ENCODE results near the gene NR0B2.
A peak's percentile ranks its signal among the peaks of the same experiment; 100 is the strongest.
"Not testable (repeated sequence)": the region's sequence is repeated elsewhere in the genome, so short reads cannot be mapped to it uniquely, and the experiment has no call there.

Gene NR0B2

GRCh38 chr1:26913754-26914619, at the start of gene NR0B2:
Gene NR0B2 (minus strand): TSS chr1:26913975. CDS start chr1:26913940, 35 bp downstream.
- DNase-seq (ENCODE audit: low spot score) = no peak

GRCh38 chr1:26961826-26962225, 48.1 kb upstream of the NR0B2 start:
- DNase-seq (ENCODE audit: low spot score) = no peak

GRCh38 chr1:26960625-26960966, 46.8 kb upstream of the NR0B2 start:
- no peak for DNase-seq (ENCODE audit: low spot score)

- DNase-seq (ENCODE audit: low spot score) = peak; percentile 95
Measured at GRCh38 chr1:26959722-26960624, 46.2 kb upstream of the NR0B2 start, which contains the start of gene KDF1. Gene KDF1 (minus strand): TSS chr1:26960468. CDS start chr1:26952380, 8,088 bp downstream.

GRCh38 chr1:26959270-26959669, 45.5 kb upstream of the NR0B2 start:
- DNase-seq (ENCODE audit: low spot score) = no peak

GRCh38 chr1:26957306-26957705, 43.5 kb upstream of the NR0B2 start:
- no peak for DNase-seq (ENCODE audit: low spot score)

GRCh38 chr1:26956321-26956720, 42.5 kb upstream of the NR0B2 start:
- DNase-seq (ENCODE audit: low spot score) = no peak

- DNase-seq (ENCODE audit: low spot score) = no peak
Measured at GRCh38 chr1:26953374-26953773, 39.6 kb upstream of the NR0B2 start.

- DNase-seq (ENCODE audit: low spot score) = no peak
Measured at GRCh38 chr1:26951821-26952497, 38.2 kb upstream of the NR0B2 start.

- no peak for DNase-seq (ENCODE audit: low spot score)
Measured at GRCh38 chr1:26951216-26951615, 37.4 kb upstream of the NR0B2 start.

- DNase-seq (ENCODE audit: low spot score) = no peak
Measured at GRCh38 chr1:26950602-26951001, 36.8 kb upstream of the NR0B2 start.

GRCh38 chr1:26949926-26950319, 36.1 kb upstream of the NR0B2 start:
- no peak for DNase-seq (ENCODE audit: low spot score)

GRCh38 chr1:26949266-26949925, 35.6 kb upstream of the NR0B2 start:
- no peak for DNase-seq (ENCODE audit: low spot score)

GRCh38 chr1:26948725-26949057, 34.9 kb upstream of the NR0B2 start:
- DNase-seq (ENCODE audit: low spot score) = not testable (repeated sequence)

GRCh38 chr1:26946270-26946669, 32.5 kb upstream of the NR0B2 start:
- DNase-seq (ENCODE audit: low spot score) = no peak

- no peak for DNase-seq (ENCODE audit: low spot score)
Measured at GRCh38 chr1:26945728-26946127, 32.0 kb upstream of the NR0B2 start.

GRCh38 chr1:26945138-26945537, 31.4 kb upstream of the NR0B2 start:
- no peak for DNase-seq (ENCODE audit: low spot score)

- DNase-seq (ENCODE audit: low spot score) = no peak
Measured at GRCh38 chr1:26942656-26943055, 28.9 kb upstream of the NR0B2 start.

- no peak for DNase-seq (ENCODE audit: low spot score)
Measured at GRCh38 chr1:26941311-26941710, 27.5 kb upstream of the NR0B2 start.

- no peak for DNase-seq (ENCODE audit: low spot score)
Measured at GRCh38 chr1:26938659-26939025, 24.9 kb upstream of the NR0B2 start.

GRCh38 chr1:26938004-26938658, 24.4 kb upstream of the NR0B2 start:
- no peak for DNase-seq (ENCODE audit: low spot score)
